Right renal pelvis (tissue), 4 donors: ENCODE measurements around the gene LRRC2. TPM values are rescaled to one million over a fixed set of nuclear protein-coding genes. Genes with fewer than 3 reads are reported as not detected.

ENCODE experiments used
- DNase-seq, 4 donors: peaks; one replicate each; pipeline ENCODE4 v3.0.0-alpha.2; 2013; ENCODE audit warnings: low read depth in 4 of 4, low spot score in 3 of 4, missing footprints in 1 of 4
- polyA plus RNA-seq, 4 donors: library from polyadenylated mRNA; unstranded; fragments of 120-200 nt; gene quantifications; one replicate each; pipeline ENCODE4 v1.2.1, GENCODE V29; 2013; ENCODE audit not compliant: insufficient read length in 4 of 4

Gene LRRC2
- polyA plus RNA-seq, 4 donors: 1.9 to 3.1 (median 2.6) TPM

GRCh38 chr3:46483825-46484224 lies 82.3 kb downstream of the LRRC2 start:
- no peak for DNase-seq

GRCh38 chr3:46482632-46483350 lies 83.3 kb downstream of the LRRC2 start:
- no peak for DNase-seq

GRCh38 chr3:46481636-46482035 lies 84.5 kb downstream of the LRRC2 start:
- DNase-seq: no peak

- DNase-seq: no peak
These were observed 85.5 kb downstream of the LRRC2 start for GRCh38 chr3:46480491-46481195.

GRCh38 chr3:46479696-46480095 lies 86.4 kb downstream of the LRRC2 start:
- no peak for DNase-seq

GRCh38 chr3:46479021-46479420 lies 87.1 kb downstream of the LRRC2 start:
- no peak for DNase-seq

GRCh38 chr3:46478341-46478740 lies 87.8 kb downstream of the LRRC2 start:
- DNase-seq: no peak

- no peak for DNase-seq
These were observed 88.3 kb downstream of the LRRC2 start for GRCh38 chr3:46477756-46478155.

- no peak for DNase-seq
These were observed 89.0 kb downstream of the LRRC2 start for GRCh38 chr3:46477145-46477544.

GRCh38 chr3:46472736-46473135 lies 93.4 kb downstream of the LRRC2 start:
- no peak for DNase-seq

- DNase-seq: no peak
These were observed 94.7 kb downstream of the LRRC2 start for GRCh38 chr3:46471371-46471914.

- no peak for DNase-seq
These were observed 95.3 kb downstream of the LRRC2 start for GRCh38 chr3:46470831-46471230.

- DNase-seq: no peak
These were observed 96.3 kb downstream of the LRRC2 start for GRCh38 chr3:46469680-46470357.

GRCh38 chr3:46468753-46469600 lies 97.1 kb downstream of the LRRC2 start:
- no peak for DNase-seq

GRCh38 chr3:46467562-46467961 lies 98.5 kb downstream of the LRRC2 start:
- DNase-seq: no peak

- no peak for DNase-seq
These were observed 99.2 kb downstream of the LRRC2 start for GRCh38 chr3:46466871-46467403.

- no peak for DNase-seq
These were observed 99.8 kb downstream of the LRRC2 start for GRCh38 chr3:46466273-46466672.
